Measurements from ENCODE around the gene MYO3A.

DNA sequence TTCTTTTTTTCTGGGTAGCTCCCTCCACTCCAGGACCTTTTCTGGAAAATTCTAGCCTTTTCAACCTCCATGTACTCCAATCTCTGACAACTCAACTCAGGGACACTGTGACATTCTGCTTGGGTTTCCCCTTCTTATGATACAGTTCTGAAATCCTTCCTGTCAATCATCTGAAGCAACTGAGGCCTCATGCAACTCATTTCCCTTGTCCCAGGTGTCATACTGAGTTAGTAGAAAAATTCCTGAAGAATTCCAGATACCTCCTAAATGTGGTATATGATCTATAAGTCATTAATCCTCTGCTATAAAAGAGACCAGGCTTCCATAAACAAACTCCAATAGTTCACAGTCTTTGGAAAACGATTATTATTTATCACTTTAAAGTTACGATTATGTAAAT lies 43.0 kb upstream of the MYO3A start:
- TF ChIP-seq, protein P1, sequence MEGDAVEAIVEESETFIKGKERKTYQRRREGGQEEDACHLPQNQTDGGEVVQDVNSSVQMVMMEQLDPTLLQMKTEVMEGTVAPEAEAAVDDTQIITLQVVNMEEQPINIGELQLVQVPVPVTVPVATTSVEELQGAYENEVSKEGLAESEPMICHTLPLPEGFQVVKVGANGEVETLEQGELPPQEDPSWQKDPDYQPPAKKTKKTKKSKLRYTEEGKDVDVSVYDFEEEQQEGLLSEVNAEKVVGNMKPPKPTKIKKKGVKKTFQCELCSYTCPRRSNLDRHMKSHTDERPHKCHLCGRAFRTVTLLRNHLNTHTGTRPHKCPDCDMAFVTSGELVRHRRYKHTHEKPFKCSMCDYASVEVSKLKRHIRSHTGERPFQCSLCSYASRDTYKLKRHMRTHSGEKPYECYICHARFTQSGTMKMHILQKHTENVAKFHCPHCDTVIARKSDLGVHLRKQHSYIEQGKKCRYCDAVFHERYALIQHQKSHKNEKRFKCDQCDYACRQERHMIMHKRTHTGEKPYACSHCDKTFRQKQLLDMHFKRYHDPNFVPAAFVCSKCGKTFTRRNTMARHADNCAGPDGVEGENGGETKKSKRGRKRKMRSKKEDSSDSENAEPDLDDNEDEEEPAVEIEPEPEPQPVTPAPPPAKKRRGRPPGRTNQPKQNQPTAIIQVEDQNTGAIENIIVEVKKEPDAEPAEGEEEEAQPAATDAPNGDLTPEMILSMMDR (IDR thresholded peaks at IDR 0.05; ENCODE audit: insufficient read depth, low read depth, low read length), result no peak
- TF ChIP-seq EZH2 (IDR thresholded peaks at IDR 0.05; ENCODE audit: insufficient read depth, low read length), result no peak
